ENCODE data around the gene PIK3IP1.

GRCh38 chr22:31233001-31233400 is 59.3 kb downstream of the PIK3IP1 start:
- no peak for TF ChIP-seq CTCF (conservative IDR thresholded peaks at IDR 0.05; ENCODE audit: low read length)
- TF ChIP-seq EZH2phosphoT487 (IDR thresholded peaks at IDR 0.05; ENCODE audit: borderline replicate concordance), result no peak
